Measurements from ENCODE around the gene ANKRD40.

The ANKRD40 gene

DNA sequence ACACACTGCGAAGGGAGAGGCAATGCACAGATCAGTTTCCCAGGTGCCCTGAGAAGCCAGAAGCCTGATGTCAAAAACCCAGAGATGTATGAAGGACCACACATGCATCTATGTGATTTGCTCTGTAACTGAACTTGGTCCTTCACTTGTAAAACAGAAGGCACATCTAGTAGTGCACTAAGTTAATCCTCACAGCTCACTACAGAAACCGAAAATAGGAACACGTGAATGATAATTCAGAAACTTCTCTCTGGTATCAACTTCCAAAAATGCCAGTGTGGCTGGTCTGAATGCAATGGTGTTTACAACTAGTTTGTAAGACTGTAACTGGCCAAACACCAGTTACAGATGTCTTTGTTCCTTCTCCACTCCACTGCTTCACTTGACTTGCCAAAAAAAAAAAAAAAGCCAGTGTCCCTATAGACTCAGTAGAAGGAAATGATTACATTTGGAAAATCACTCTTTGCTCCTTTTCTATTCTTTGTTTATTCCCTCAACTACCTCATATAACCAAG, 11.3 kb downstream of the ANKRD40 start:
- Mint-ChIP-seq H3K27me3 (ENCODE audit: low read depth, poor library complexity) (peaks cover 6% of the 10 kb centered on the region), H3K36me3 (ENCODE audit: low read depth) (peaks cover 68% of the 10 kb centered on the region), H3K4me1 (peaks cover 22% of the 10 kb centered on the region)

DNA sequence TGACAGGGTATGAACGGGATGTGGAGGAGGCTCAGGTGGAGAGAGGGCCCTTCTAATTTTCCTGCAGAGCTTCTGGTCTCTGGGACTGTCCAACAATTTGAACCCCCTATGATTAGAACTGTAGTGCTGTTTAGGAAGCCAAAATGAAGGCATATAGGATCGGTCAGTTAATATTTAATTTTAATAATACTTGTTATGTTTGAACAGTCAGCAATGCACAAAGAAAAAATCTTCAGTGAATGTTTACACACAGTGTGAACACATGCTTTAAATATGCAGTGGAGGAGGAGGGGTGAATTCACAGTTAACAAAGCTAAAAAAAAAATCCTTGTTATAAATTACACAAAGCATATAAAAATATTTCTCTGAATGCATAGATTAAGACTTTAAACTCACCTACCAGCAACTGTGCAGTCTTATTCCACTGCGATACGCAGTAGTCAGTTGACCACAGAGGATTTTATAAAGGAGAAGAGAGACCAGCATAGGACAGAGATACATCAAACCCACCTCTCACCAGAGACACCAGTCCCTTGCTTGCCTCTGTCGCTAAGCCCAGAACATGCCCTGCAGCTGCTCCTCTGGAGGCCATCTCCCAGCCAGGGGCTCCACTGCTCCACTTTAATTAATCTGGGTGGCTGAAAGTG, 14.6 kb downstream of the ANKRD40 start:
- Mint-ChIP-seq H3K4me1 (peaks cover 49% of the 10 kb centered on the region), H3K4me3 (no peak overlapping the region)

More for the DNA sequence above, 11.3 kb downstream of the ANKRD40 start:
- H3K4me3 Mint-ChIP-seq, result no peak overlapping the region
- no peak for DNase-seq
- H3K9me3 Mint-ChIP-seq, result no peaks in the 10 kb centered on the region
- no peak for TF ChIP-seq CTCF (IDR thresholded peaks at IDR 0.05)
- H3K27ac Mint-ChIP-seq, result peak overlapping the region; percentile 39

DNA sequence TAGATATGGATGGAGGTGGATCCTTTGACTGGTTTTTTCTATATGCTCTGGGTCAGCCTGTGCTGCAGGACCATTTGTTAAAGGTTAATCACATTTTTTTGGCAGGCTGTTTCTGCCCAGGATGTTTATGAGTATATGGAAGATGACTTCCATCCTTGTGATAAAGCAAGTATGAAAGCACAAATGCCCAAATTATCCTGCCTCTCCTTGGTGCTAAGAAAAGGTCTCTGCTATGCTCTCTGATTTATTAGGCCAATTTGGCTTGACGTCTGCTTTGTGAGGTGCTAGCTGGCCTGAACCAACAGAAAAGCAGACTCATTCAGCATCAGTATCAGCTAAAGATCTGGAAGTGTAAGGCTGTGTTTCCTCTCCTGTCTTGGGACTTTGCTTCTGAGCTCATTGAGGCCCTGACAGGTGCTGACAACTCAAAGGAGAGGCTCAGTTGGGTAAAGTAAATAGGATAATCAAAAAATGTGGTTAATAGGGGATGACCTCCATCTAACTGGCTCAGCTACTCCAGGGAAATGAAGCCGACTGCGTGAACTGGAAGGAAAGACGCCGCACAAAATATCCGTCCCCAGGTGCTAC, 15.2 kb downstream of the ANKRD40 start:
- peaks cover 7% of the 10 kb centered on the region for H3K27me3 Mint-ChIP-seq (ENCODE audit: low read depth, poor library complexity)
- H3K4me3 Mint-ChIP-seq, result no peak overlapping the region

More for the DNA sequence above, 14.6 kb downstream of the ANKRD40 start:
- TF ChIP-seq CTCF (IDR thresholded peaks at IDR 0.05), result no peak
- peak overlapping the region; percentile 88 for H3K27ac Mint-ChIP-seq
- peaks cover 7% of the 10 kb centered on the region for H3K27me3 Mint-ChIP-seq (ENCODE audit: low read depth, poor library complexity)
- no peaks in the 10 kb centered on the region for H3K9me3 Mint-ChIP-seq
- H3K36me3 Mint-ChIP-seq (ENCODE audit: low read depth), result peaks cover 38% of the 10 kb centered on the region
- no peak for DNase-seq

DNA sequence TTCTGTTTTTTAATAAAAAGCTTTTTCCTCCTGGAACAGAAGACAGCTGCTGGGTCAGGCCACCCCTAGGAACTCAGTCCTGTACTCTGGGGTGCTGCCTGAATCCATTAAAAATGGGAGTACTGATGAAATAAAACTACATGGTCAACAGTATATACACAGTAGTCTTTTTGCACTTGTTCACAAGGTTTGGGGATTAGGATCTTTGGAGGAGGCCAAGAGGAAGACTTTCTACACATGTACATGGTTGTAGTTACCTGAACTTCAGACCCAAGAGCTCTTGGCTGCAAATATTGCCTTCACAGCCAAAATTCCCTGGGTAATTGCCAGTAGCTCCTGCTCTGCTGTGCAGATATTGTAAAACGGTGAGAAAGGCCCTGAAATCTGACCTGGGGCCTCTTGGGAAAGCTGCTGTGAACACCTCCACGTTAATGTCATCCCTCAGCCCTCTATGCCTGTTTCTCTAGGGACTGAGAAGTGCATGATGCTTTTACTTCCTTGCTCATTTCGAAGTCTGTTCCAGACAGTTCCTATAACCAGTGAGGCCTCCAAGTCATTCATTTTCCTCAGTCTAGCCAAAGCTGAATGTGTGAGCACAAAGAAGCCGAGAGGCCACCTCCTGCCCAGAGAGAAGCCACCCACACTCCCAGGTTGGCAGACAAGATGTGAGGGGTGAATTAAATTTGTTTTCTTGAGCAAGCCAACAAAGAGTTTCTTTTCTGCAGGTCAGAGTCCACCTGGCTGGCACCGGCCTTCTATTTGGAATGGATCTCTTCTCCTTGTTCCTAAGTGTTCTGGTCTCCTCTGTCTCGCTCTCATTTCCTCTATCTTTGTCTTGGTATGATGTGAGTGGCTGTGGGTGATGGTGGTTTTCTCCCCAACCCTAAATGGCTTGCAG, 15.9 kb downstream of the ANKRD40 start:
- H3K4me3 Mint-ChIP-seq, result no peak overlapping the region
- H3K36me3 Mint-ChIP-seq (ENCODE audit: low read depth), result peaks cover 27% of the 10 kb centered on the region
- no peak for DNase-seq
- H3K27me3 Mint-ChIP-seq (ENCODE audit: low read depth, poor library complexity), result peaks cover 7% of the 10 kb centered on the region
- H3K9me3 Mint-ChIP-seq, result no peaks in the 10 kb centered on the region
- no peak for TF ChIP-seq CTCF (IDR thresholded peaks at IDR 0.05)
- H3K4me1 Mint-ChIP-seq, result peaks cover 60% of the 10 kb centered on the region
- peak overlapping the region; percentile 88 for H3K27ac Mint-ChIP-seq

More for the DNA sequence above, 15.2 kb downstream of the ANKRD40 start:
- Mint-ChIP-seq H3K4me1 (peaks cover 53% of the 10 kb centered on the region), H3K36me3 (ENCODE audit: low read depth) (peaks cover 34% of the 10 kb centered on the region), H3K9me3 (no peaks in the 10 kb centered on the region), H3K27ac (peak overlapping the region; percentile 88)
- no peak for TF ChIP-seq CTCF (IDR thresholded peaks at IDR 0.05)
- no peak for DNase-seq

DNA sequence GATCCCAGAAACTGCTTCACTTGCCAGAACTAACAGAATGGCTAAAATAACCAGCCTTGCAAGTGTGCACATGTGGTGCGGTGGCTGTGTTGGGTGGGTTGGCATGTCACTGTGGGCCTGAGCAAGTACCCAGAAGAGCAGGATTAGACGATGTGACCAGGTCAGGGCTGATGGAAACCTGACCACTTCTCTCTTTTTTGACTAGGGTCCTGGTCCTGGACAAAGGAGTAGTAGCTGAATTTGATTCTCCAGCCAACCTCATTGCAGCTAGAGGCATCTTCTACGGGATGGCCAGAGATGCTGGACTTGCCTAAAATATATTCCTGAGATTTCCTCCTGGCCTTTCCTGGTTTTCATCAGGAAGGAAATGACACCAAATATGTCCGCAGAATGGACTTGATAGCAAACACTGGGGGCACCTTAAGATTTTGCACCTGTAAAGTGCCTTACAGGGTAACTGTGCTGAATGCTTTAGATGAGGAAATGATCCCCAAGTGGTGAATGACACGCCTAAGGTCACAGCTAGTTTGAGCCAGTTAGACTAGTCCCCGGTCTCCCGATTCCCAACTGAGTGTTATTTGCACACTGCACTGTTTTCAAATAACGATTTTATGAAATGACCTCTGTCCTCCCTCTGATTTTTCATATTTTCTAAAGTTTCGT, 16.7 kb downstream of the ANKRD40 start:
- Mint-ChIP-seq H3K4me1 (peaks cover 68% of the 10 kb centered on the region), H3K36me3 (ENCODE audit: low read depth) (peaks cover 20% of the 10 kb centered on the region), H3K4me3 (no peak overlapping the region), H3K27ac (peak overlapping the region; percentile 88), H3K27me3 (ENCODE audit: low read depth, poor library complexity) (peaks cover 11% of the 10 kb centered on the region), H3K9me3 (no peaks in the 10 kb centered on the region)
- no peak for TF ChIP-seq CTCF (IDR thresholded peaks at IDR 0.05)
- DNase-seq, result no peak

Data from nephron progenitor cell (in vitro differentiated cells).